SKM-1 (cell line): ENCODE measurements around the gene OR8A1.

Source experiments
- DNase-seq: peaks from one replicate; lab custom pipeline; 2025; ENCODE audit not compliant: unreplicated experiment; lab: John Stamatoyannopoulos, UW

Gene OR8A1

DNA sequence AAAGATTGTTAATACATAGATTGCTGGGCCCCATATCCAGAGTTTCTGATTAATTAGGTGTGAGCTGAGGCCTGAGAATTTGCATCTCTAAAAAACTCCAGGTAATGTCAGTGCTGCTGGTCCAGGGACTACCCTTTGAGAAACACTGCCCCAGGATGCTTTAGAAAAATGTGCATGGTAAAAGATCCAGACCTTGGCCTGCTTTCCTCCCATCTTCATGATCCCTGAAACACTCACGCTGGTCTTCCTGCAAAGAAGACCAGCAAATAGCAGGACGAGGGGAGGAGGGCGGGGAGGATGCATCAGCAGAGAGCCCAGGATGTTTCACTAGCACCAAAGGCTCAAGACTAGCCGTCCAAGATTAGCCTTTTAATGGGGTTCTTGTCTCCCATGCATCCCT is at the start of gene OR8A1:
TSS of gene OR8A1 (plus strand) at position 301 of the 400 bp plus-strand sequence. CDS start 123 bp downstream, outside the sequence.
- DNase-seq = no peak

DNA sequence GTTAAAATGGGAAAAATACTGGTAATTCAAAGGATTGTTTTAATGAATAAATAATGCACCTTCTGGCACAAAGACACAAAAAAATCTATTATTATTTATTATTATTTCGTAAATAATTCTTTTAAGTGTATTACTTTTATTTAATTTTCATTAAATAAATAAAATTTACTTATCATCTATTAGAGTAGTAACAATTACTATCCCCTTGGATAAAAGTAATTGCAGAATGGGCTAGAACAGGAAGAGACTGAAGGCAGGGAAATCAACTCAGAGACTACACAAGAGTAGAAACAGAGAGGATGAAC is 49.3 kb upstream of the OR8A1 start:
- DNase-seq = no peak

DNA sequence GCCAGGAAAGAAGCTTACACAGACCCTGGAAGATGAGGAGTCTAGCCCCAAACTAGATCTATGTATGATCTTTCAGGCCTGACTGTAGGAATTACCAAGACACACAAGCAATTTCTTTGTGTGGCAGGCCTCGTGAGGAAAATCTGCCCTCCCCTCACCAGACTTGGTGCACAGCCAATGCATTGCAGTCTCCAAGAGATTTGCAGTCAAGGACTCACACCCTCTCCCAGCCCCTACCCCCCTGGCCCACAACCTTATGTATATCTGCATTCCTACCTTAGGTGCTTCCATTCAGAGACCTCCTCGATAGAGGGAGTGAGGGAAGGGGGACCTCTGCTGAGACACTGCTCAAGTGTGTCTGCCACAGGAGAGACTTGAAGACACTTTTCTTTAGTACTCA is 36.2 kb upstream of the OR8A1 start:
- DNase-seq = no peak

DNA sequence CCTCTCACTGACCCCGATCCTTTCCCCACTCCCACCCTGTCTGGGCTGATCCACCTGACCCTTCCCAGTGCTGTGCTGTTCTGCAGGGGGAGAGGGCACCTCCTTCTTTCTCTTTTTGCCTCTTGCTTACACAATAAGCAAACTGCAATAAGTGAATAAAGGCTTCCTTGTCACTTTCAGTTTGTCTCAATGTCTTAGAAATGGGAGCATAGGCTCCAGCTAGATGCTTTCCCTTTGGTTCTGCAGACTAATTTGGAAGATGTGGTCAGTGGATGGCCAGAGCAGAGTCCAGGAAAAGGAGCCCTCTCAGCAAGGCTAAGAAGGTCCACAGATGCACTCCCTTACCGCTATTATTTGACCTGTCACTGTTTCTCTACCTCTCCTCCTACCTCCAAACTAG is 35.7 kb upstream of the OR8A1 start:
- DNase-seq = no peak

DNA sequence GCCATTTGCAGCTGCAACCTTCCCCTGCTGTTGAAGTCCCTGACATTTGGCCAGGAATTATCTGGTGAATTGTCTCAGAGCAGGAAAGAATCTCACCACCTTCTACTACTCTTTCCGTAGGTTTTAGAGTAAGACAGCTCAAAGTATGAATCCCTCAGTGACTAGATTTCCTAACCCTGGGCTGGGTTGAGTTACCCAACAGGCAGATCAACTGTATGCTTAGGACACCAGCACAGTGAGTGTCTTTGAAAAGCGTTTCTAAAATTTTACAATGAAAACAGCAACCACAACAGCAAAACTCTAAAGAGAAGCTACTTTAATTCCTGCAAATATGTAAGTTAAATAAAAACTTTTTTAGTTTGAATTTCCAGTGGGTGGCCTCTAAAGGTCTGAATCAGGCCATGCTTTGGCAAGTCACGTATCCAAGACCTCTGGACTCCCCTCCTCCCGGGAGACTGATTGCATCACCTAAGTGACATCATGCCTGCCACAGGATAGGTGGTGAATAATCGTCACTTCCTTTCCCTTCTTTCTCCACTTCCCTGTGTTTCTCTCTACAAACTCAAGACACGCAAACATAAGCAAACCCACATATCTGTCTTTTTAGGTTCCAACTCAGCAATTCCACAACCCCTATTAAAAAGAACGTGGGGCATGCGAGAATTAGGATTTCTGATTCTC is 34.1 kb upstream of the OR8A1 start:
- DNase-seq = no peak

DNA sequence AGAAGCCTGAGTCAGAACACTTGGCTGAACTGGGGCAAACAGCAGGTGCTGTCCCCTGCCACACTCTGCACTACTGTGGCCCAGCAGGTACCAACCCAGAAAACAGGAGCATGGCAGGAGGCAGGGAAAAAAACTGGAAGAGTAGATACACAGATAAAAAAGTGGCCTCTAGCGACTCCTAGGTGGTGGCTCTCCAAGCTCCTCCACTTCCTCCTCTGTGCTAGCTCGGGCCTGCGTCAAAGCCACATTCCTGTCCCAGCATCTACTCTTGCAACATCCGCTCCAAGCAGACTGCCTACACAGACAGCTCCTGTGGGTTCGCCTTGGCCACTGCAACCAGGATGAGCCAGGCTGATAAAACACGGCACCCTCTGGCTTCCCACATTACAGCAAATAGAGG is 33.3 kb upstream of the OR8A1 start:
- peak; percentile 81 for DNase-seq

DNA sequence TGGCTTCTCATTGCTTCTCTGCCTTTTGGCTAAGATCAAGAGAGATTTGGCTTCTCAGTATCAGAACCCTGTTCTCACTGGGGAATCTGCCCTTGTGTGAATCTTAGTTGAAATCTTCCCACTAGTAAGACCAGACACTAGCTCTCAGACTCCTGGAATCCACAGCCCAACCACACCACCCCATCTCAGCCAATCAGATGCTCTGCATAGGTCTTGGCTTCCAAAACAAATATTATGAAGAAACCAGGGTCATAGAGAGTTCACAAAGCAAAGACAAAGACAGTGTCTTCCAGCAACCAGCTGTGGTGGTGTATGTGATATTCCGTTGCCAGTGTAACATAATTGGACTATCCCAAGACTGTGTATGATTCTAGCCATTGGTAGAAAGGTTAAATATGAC is 31.8 kb upstream of the OR8A1 start:
- no peak for DNase-seq

DNA sequence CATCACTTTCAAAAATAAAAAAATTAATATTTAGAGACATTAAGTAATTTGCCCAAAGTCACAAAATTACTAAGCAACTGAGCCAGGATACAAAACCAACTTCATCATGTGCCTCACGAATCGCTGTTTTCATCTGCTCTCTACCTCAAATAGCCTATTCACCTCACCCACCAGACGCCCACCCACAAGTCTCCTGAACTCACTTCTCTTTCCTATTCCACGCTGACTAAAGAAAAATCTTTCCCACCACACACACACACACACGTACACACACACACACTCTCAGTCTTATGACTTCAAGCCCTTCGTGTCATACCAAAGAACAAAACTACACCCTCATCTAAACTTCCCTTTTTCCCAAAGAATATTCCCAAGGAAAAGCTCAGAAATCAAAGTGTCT is 28.6 kb upstream of the OR8A1 start:
- no peak for DNase-seq

DNA sequence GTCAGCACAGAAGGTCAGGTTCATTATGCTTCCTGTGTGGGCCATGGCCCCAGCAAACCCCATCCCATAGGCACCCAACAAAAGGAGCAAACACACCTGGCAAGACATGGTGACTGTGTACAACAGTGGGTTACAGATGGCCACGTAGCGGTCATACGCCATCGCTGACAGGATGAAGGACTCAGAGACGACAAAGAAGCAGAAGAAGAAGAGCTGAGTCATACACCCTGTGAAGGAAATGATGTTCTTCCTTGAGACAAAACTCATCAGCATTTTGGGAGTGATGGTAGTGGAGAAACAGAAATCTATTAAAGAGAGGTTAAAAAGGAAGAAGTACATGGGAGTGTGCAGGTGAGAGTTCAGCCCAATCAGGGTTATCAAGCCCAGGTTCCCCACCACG is 26.7 kb upstream of the OR8A1 start:
- DNase-seq = no peak

DNA sequence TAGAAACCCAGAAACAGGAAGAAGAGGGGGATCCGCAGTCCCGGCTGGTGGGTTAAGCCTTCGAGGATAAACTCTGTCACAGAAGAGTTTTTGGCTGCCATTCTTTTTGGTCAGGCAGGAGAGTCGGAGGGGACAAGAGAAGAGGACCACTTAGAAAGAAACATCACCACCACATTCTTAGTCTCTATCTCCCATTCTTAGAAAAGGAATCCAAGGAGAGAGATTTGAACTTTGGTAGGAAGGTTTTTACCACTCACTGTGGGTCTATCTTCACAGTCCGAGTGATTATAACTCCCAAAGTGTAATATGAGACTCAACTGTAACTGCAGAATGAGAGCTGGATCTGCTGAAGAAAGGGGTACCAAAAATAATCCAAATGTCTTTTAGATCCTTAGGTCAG is 26.2 kb upstream of the OR8A1 start, which contains the start of gene OR8B12:
TSS of gene OR8B12 (minus strand) at position 101 of the 400 bp plus-strand sequence. CDS start at position 101, 0 bp downstream.
- no peak for DNase-seq

DNA sequence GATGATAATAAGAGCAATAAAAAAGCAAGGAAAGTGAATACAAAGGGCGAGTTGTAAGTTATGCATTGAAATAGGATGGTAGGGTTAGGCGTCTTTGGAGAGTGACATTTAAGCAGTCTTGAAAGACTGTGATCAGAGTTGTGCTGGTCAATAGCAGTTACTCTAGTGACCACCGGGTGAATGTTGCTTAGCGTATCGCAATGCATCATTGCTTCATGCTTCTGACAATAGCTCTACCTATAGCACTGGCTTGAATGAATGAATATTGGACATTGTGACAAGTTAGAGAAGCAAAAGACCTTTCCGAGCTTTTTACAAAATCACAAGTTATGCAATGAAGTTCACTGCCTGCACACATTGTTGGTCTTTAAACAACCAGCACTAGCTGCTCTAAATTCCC is 18.6 kb upstream of the OR8A1 start:
- no peak for DNase-seq

DNA sequence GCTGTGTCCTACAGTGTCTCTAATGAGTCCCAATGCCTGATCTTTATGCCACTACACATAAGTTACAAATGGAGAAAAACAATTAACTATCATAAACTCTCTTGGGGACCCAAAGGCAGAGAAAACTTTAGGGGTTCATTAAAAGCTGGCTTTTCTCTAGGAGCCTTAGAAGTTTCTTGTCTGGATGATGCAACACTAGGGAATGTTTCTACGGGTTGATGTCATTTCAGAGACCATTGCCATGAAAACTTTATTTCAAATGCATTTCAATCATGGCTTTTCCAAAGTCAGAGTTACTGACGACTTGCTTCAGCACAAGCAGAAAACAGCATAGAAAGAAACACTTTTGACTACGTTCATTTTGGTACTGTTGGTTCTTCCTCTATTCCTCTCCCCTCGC is 17.8 kb upstream of the OR8A1 start:
- DNase-seq = no peak

DNA sequence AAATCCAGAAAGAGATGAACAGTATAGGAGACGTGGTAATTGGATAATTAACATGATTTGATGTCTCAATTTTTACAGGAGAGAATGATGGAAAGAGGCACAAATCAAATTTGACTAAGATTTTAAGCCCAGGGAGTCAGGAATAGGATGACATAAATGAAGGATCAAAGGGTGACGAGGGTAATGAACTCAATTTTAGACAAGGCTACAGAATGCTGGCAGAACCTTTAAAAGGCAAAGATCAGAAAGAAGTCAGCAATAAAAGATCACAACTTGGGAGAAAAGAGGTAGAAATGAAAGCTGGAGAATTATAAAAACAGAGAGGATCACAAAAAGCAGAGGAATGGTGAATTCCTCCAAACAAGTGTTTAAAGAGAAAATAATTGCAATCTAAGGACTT is 13.0 kb upstream of the OR8A1 start:
- DNase-seq = no peak

DNA sequence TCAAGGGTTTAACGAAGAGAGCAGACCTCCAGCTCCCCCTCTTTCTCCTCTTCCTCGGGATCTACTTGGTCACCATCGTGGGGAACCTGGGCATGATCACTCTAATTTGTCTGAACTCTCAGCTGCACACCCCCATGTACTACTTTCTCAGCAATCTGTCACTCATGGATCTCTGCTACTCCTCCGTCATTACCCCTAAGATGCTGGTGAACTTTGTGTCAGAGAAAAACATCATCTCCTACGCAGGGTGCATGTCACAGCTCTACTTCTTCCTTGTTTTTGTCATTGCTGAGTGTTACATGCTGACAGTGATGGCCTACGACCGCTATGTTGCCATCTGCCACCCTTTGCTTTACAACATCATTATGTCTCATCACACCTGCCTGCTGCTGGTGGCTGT is 363 bp downstream of the OR8A1 start:
- DNase-seq = no peak

DNA sequence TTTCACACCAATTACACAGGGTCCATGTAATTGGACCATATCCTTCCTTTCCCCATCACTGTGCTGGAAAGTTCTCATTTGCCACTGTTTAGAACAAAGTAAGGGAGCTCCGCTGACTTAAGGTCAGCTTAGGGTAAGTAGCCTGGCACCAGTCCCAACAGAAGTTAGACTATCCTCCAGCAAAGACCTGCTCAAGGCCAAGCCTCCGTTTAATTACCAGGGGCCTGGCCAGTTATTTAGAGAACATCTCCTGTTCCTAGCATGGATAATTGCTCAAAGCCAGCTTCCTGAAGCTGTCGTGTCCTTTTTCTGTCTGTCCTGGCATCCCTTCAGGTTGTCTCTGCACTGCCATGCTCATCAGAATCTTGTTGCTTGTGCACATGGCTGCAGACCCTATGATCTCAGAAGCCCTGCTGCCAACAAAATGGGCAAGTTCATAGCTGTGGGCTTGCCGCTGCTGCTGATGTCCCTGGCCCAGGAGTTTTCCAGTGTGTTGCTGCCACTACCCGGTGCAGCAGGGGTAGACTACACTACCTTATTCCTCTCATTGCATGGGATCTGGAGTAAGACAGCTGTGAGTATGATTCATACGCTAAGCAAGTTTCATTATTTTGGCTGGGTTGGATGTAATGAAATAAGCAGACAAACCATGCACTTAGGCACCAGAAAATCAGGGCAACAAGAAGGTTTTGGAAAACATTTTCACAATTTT is 8.1 kb downstream of the OR8A1 start:
- DNase-seq = no peak

DNA sequence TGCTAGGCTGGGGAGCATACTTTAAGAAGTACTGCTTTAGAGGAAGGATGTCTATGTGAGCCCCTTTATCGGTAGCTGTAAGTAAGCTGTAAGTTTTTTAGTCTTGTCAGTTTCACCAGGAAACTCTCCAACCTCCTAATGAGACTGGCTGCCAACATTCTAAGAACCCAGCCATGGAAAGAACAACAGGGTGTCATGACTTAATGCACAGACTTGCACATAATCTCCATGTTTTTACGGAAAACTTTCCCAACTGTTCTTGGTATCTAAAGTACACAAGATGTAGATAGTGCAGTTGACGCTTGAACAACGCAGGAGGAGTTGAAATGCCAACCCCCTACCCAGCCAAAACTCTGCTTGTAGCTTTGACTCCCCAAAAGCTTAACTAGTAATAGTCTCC is 9.0 kb downstream of the OR8A1 start:
- DNase-seq = no peak

DNA sequence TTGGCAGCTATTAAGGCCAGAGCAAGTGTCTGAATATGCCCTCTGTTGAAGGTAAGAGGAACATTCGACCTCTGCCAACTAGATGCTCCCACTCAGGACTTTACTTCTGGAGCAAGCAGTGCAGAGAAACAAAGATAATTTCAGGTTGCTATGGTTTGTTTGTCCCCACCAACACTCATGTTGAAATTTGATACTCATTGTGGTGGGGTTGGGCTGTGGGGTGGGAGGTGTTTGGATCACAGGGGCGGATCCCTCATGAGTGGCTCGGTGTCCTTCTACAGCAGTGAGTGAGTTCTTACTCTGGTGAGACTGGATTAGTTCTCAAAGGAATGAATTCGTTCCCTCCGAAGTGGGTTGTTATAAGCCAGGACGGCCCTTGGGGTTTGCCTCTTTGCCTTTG is 12.0 kb downstream of the OR8A1 start:
- DNase-seq = no peak

DNA sequence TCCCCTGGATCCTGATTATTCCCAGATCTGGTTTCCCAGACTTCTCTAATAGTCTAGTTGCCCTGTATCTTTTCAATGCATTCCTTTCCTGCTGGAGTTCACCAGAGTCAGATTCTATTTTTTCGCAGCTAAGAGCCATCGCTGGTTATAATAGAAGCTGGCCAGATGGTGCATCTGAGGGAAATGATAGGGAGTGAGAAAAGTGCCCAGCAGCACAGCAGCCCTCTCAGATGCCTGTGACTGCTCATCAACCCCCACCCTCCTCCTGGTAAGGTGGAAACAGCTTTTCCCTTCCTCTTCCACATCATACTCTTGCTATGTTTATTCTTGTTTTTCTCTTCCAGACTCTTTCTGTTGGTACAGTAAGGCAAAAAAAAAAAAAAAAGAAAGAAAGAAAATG is 12.8 kb downstream of the OR8A1 start:
- no peak for DNase-seq

DNA sequence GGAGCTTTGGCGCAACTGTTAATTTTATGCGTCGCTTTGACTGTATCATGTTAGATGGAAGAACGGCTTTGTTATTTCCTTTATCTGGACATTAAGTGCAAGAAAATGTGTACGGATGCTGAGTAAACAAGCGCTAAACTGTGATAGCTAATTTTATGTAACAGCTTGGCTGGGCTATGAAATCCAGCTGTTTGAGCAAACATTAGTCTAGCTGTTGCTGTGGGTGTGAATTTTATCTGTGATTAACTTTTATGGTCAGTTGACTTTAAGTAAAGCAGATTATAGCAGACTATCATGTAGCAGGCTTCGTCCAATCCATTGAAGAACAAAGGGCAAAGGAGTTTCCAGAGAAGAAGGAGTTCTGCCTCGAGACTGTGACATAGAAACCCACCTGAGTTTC is 14.0 kb downstream of the OR8A1 start:
- no peak for DNase-seq

DNA sequence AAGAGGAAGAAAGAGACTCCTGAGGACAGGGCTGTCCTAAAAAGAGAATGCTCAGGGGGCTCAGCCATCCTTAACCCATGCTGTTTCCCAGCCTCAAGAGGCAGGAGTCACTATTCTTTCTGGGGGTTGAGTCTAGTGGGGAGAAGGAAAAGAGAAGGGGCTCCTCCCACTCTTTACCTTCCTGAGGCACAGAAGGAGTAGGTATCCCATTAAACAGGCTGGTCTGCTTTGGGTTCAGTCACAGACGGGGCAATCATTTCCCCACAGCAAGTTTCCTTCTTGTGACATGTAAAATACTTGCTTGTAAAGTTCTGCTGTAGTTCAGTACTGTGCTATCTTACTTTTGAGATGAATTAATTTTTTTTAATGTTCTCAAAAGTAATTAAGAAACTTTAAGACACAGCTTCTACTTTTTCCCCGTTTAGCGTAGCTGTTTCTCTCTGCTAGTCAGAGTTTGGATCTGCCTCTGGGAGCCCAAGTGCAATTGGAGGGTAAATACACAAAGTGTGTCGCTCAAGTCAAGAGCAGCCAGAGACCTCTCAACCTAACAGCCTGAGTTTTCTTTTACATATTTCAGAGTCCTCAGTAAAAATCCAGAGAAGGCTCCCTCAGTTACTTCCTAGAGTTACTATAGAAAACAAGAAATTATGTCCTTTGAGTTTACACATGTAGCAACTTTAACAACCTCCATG is 15.0 kb downstream of the OR8A1 start:
- no peak for DNase-seq

DNA sequence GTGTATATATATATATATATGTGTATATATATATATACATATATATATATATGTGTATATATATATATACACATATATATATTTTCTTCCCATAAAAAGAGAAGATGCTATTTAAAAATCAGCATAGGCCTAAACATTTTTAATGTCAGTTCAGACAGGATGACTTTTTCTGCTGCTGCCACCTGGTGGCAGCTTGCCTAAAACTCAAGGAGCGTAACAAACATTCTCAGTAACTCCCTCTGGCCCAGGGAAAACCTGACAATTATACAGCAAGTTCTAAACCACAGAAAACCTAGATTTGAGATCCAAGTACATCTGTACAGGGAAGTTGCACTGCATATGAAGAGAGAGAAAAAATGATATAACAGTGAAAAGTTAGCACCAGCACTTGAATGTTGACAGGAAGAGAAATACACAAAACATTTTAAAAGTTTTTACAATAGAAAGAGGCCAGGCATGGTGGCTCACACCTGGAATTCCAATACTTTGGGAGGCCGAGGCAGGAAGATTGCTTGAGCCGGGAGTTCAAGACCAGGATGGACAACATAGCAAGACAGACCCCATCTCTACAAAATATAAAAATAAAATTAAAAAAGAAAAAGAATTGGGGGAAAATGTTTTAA is 16.6 kb downstream of the OR8A1 start:
- peak; percentile 54 for DNase-seq

DNA sequence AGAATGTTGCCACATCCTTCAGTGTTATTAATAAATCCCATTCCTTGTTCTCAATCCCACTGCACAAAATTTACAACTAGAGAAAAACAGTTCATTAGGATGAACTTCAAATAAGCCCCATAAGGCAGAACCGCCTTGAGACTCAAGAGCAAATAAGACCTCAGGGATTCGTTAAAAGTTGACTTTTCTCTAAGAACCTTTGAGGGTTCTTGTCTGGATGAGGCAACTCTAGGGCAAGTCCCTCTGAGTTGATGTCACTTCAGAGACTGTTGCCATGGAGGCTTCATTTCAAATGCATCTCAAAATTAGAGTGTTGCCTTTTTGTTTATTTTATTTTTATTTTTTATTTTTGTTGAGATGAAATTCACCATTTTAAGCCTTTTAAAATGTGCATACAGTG is 21.6 kb downstream of the OR8A1 start:
- DNase-seq = no peak
